ENCODE measurements around the gene DMBX1. TPM values are rescaled to one million over a fixed set of nuclear protein-coding genes. Genes with fewer than 3 reads are reported as not detected.

Gene DMBX1
- total RNA-seq, 2 donors from 2014 or later = 0.43 to 0.58 TPM

DNA sequence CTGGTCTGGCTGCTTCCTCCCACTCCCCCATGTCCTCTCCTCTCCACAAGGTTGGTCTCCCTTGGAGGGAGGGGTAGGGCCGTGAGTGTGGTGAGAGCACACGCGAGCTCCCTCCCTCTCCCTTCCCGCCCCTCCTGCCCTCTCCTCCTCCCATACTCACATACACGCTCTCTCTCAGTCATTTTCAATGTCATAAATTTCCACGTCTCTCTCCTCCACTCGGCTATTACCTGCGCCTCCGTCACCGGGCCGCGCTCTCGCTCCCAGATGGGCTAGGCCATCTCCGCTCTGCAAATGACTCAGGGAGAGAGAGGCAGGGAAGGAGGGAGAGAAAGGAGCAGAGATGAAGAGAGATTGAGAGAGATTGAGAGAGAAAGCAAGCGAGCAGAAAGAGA, 36.7 kb upstream of the DMBX1 start:
- Mint-ChIP-seq H3K27me3 (peaks cover 43% of the 10 kb centered on the region), H3K9me3 (no peaks in the 10 kb centered on the region), H3K36me3 (ENCODE audit: low read depth) (no peaks in the 10 kb centered on the region), H3K4me3 (no peak overlapping the region), H3K4me1 (peaks cover 4% of the 10 kb centered on the region), H3K27ac (no peak overlapping the region)
- ATAC-seq (replicated peaks) = no peak

GRCh38 chr1:46453449-46453848, 36.2 kb upstream of the DMBX1 start:
- ATAC-seq (replicated peaks) = no peak
- Mint-ChIP-seq H3K27ac (no peak overlapping the region), H3K27me3 (peaks cover 41% of the 10 kb centered on the region), H3K4me1 (peaks cover 3% of the 10 kb centered on the region), H3K36me3 (ENCODE audit: low read depth) (no peaks in the 10 kb centered on the region), H3K4me3 (no peak overlapping the region), H3K9me3 (no peaks in the 10 kb centered on the region)

DNA sequence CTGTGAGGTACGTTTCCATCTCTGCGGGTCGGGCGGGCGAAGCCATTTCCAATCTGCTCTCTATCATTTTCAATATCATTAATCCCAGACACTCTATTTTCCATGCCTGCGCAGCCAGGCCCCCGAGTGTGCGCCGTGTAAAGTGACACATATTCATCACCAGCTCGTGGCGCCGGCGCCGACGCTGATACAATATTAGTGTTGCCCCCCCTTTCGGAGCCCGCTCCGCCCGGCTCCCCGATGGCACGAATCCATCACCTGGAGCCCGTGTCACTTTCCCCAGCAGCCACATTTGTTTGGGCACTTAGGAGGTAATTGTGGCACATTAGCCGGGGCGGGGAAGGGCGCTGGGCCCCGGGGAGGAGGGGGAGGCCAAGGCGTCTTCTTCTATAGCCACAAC, 33.7 kb upstream of the DMBX1 start:
- no peak for ATAC-seq (replicated peaks)
- Mint-ChIP-seq H3K4me1 (no peaks in the 10 kb centered on the region), H3K27me3 (peaks cover 32% of the 10 kb centered on the region), H3K9me3 (no peaks in the 10 kb centered on the region), H3K36me3 (ENCODE audit: low read depth) (no peaks in the 10 kb centered on the region), H3K27ac (no peak overlapping the region), H3K4me3 (no peak overlapping the region)

GRCh38 chr1:46456411-46456963, 33.1 kb upstream of the DMBX1 start:
- Mint-ChIP-seq H3K4me1 (no peaks in the 10 kb centered on the region), H3K27me3 (peaks cover 30% of the 10 kb centered on the region), H3K4me3 (no peak overlapping the region), H3K9me3 (no peaks in the 10 kb centered on the region), H3K27ac (no peak overlapping the region), H3K36me3 (ENCODE audit: low read depth) (no peaks in the 10 kb centered on the region)
- no peak for ATAC-seq (replicated peaks)

DNA sequence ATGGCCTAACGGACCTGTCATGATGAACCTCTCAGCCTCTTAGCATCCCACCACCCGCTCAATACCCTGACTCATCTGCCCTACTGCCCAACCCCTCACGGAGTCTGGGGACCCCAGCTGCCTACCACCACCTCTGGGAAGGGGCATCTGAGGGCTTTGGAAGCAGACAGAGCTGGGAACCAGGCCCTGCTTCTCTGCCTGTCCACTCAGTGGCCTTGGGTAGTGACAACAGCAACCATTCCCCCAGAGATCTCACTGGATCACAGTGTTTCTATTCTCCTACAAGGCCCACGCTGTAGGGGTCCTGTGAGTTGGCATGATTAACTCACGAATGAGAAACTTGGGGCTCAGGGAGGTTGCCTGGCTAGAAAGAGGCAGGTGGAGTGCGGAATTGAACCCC, 32.5 kb upstream of the DMBX1 start:
- Mint-ChIP-seq H3K36me3 (ENCODE audit: low read depth) (no peaks in the 10 kb centered on the region), H3K9me3 (no peaks in the 10 kb centered on the region), H3K4me3 (no peak overlapping the region), H3K27ac (no peak overlapping the region), H3K27me3 (peaks cover 30% of the 10 kb centered on the region), H3K4me1 (no peaks in the 10 kb centered on the region)
- ATAC-seq (replicated peaks) = no peak

- no peak overlapping the region for H3K4me3 Mint-ChIP-seq
- no peaks in the 10 kb centered on the region for H3K4me1 Mint-ChIP-seq
- ATAC-seq (replicated peaks) = no peak
- H3K27me3 Mint-ChIP-seq = peaks cover 33% of the 10 kb centered on the region
- no peaks in the 10 kb centered on the region for H3K9me3 Mint-ChIP-seq
- no peak overlapping the region for H3K27ac Mint-ChIP-seq
- H3K36me3 Mint-ChIP-seq (ENCODE audit: low read depth) = no peaks in the 10 kb centered on the region
Observed at GRCh38 chr1:46458190-46458589, 31.4 kb upstream of the DMBX1 start.

DNA sequence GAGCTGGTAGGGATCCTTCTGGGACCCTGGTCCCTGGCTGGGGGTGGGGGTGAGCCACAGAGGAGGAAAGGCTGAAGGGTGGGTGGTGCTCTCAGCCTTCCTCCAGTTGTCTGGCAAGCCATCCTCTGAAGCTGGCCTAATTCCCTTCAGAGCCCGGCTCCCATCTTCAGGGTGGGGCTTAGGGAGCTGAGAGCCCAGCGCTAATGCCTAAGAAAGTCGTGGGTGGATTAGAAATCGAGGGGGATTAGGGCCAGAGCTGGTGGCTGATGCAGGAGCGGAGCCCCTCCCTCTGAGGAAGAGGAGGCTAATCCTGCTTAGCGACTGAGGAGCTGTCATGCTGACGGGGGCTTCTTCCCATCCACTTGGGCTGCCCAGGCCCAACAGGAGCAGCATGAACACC, 30.8 kb upstream of the DMBX1 start:
- Mint-ChIP-seq H3K4me3 (no peak overlapping the region), H3K9me3 (no peaks in the 10 kb centered on the region), H3K27me3 (peaks cover 35% of the 10 kb centered on the region)

GRCh38 chr1:46459315-46459714, 30.3 kb upstream of the DMBX1 start:
- no peak overlapping the region for H3K4me3 Mint-ChIP-seq
- H3K9me3 Mint-ChIP-seq = no peaks in the 10 kb centered on the region
- peaks cover 36% of the 10 kb centered on the region for H3K27me3 Mint-ChIP-seq
- H3K27ac Mint-ChIP-seq = no peak overlapping the region
- H3K36me3 Mint-ChIP-seq (ENCODE audit: low read depth) = no peaks in the 10 kb centered on the region
- no peak for ATAC-seq (replicated peaks)
- no peaks in the 10 kb centered on the region for H3K4me1 Mint-ChIP-seq

More for the DNA sequence above, 30.8 kb upstream of the DMBX1 start:
- Mint-ChIP-seq H3K36me3 (ENCODE audit: low read depth) (no peaks in the 10 kb centered on the region), H3K4me1 (no peaks in the 10 kb centered on the region), H3K27ac (no peak overlapping the region)
- no peak for ATAC-seq (replicated peaks)

DNA sequence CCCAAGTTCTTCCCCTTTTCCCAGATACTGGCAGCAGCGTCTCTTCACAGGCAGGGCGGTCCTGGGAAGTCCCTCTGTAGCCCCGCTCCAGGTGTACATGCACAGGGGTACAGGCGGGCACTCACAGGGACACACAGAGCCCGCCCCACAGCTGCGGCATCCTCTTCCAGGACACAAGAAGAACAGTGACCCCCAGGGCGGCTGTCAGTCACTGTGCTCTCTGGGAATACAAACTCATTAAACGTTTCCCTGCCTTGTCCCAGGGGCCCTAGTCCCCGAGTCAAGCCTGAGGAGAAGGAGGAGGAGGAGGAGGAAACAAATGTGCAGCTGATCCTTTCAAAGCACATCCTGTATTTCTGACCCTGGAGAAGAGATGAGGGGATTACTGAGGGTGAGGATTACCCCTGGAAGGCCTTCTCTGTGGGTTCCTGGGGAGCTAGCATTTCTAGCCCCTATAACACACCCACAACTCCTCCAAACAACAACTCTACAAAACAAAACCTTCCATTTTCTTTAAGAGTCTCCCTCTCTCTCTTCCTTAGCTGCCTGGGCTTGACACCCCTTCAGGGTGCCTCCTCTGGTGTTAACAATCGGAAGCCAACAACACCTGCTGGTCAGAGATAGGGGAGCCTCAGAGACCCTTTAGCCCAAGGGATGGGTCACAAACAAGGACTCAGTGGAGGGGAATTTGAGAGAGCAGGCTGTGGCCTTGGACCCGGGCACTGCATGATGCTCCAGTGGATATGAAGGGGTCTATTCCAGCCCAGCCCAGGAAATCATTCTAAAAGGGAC, 28.4 kb upstream of the DMBX1 start:
- Mint-ChIP-seq H3K36me3 (ENCODE audit: low read depth) (no peaks in the 10 kb centered on the region), H3K4me3 (no peak overlapping the region), H3K9me3 (no peaks in the 10 kb centered on the region), H3K27me3 (peaks cover 41% of the 10 kb centered on the region), H3K27ac (no peak overlapping the region), H3K4me1 (no peaks in the 10 kb centered on the region)
- no peak for ATAC-seq (replicated peaks)

DNA sequence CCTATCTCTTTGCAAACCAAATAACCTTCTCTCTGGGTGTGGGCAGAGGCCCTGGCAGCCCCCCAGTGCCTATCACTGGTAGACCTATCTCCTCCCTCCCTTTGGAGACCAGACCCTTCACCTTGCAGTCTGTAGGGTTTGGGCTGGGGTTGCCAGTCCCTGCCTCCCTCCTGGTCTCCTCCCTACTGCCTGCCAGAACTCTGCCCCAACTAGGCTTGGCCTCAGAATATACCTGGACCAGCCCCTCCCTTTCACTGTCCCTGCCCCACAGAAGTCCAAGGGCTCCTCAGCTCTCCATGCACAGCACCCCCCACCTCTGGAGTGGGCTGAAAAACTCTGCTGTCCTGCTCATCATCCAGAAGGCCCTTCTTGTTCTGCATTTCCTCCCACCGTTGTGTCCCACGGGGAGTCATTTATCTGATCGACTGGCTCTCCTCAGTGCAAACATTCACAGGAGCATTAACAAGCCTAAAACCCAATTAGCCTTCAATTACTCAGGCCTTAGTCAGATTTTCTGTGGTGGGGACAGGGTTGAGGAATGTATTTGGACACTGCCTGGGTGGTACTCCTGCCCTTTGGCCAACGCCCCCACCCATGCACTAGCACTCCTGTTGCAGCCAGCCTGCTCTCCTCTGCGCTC, 27.7 kb upstream of the DMBX1 start:
- Mint-ChIP-seq H3K36me3 (ENCODE audit: low read depth) (no peaks in the 10 kb centered on the region), H3K4me1 (peaks cover 2% of the 10 kb centered on the region), H3K4me3 (no peak overlapping the region), H3K27ac (no peak overlapping the region), H3K27me3 (peaks cover 42% of the 10 kb centered on the region), H3K9me3 (no peaks in the 10 kb centered on the region)
- ATAC-seq (replicated peaks) = no peak

DNA sequence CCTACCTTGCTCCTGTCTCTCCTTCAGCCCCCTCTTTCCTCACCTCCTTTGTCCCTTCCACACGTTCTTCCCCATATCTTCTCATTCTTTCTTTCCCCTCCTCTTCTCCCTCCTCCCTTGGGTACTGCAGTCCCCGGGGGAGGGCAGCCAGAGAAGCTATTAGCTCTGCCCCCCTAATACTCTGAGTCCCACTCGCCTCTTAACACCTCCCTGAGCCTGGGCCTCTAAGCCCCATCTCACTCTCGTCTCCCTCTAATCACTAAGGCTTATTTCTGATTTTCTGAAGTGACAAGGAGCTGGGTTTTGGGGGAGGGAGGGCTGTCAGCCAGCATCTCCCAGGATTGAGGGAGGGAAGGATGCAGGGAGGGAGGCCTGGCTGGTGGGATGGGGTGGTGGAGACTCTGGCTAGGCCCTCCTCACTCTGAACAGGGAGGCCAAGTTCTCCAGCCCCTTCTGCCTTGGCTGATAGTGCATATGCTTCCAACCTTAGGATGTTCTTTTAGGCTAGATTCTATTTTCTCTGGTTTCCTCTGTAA, 25.6 kb upstream of the DMBX1 start:
- Mint-ChIP-seq H3K9me3 (no peaks in the 10 kb centered on the region), H3K27ac (no peak overlapping the region), H3K4me1 (peaks cover 7% of the 10 kb centered on the region), H3K4me3 (no peak overlapping the region), H3K27me3 (peaks cover 56% of the 10 kb centered on the region), H3K36me3 (ENCODE audit: low read depth) (no peaks in the 10 kb centered on the region)
- no peak for ATAC-seq (replicated peaks)

DNA sequence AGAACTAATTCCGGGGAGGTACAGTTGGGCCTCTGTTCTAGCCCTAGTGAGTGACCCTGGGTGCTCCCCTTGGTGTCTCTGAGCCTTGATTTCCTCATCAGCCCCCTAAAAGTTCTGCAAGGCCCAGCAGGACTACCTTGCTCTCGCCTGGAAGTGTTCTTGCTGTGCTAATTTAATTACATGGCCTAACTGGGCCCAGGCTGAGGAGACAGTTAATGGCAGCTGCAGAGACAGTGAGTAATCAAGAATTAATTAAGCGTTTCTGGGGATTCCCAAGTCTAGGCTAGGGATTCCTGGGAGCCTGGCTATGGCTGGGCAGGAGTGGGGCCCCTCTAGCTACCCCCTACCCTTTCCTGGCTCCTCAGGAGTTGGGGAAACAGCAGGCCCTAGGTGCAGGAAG, 24.7 kb upstream of the DMBX1 start:
- ATAC-seq (replicated peaks) = no peak
- H3K36me3 Mint-ChIP-seq (ENCODE audit: low read depth) = no peaks in the 10 kb centered on the region
- H3K4me1 Mint-ChIP-seq = peaks cover 7% of the 10 kb centered on the region
- H3K4me3 Mint-ChIP-seq = no peak overlapping the region
- H3K27me3 Mint-ChIP-seq = peaks cover 53% of the 10 kb centered on the region
- no peaks in the 10 kb centered on the region for H3K9me3 Mint-ChIP-seq
- no peak overlapping the region for H3K27ac Mint-ChIP-seq

DNA sequence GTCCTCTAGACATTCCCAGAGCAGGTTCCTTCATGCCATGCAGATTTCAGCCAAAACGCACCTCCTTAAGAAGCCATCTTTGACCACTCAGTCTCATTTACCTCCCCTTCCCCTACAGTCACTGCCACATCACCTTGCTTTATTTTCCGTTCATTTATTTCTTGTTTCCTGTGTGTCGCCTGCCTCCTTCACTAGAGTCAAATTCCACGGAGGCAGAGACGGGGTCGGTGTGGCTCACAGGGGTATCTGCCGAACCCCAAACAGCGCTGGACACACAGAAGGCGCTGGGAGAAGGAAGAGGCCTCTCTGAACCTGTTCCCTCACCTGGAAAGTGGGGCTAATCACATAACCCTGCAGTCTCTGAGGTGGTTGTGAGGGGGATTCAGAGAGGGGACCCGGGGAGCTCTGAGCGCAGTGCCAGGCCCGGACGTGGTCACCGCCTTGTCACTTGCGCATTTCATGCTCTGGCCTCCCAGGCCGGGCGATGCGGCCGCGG, 23.6 kb upstream of the DMBX1 start:
- no peaks in the 10 kb centered on the region for H3K9me3 Mint-ChIP-seq
- peaks cover 50% of the 10 kb centered on the region for H3K27me3 Mint-ChIP-seq
- H3K27ac Mint-ChIP-seq = no peak overlapping the region
- H3K4me1 Mint-ChIP-seq = peaks cover 7% of the 10 kb centered on the region
- no peaks in the 10 kb centered on the region for H3K36me3 Mint-ChIP-seq (ENCODE audit: low read depth)
- ATAC-seq (replicated peaks) = peak; percentile 4
- peak overlapping the region; percentile 70 for H3K4me3 Mint-ChIP-seq

DNA sequence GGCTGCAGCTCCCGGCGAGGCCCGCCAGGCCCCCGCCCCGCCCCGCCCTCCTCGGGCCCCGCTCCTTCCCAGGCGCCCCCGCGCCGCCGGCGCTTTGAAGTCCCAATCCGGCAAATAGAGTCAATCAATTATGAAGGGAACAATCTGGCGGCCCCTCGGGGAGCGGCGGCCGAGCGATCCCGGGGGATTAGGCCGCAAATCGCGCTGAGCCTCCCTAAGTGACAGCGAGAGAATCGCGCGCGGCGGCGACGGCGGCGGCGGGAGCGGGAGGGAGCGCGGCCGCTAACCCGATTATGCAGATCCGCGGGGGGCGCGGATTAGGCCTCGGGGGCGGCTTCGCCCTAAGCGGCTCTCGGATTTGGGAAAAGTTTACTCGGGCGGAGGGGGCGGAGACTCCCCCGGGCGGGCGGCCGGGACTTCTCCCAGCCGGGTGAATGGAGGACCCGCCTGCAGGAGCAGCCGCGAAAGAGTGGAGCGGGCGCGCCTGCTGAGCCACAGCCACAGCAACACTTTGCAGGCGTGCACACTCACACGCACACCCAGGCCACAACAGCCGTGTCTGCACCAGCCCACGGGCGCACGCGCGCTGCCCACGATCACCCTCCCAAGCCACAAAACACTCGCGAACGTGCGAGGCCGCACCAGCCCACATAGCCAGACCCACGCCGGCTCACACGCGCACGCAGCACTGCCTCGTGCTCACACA, 23.0 kb upstream of the DMBX1 start:
- Mint-ChIP-seq H3K4me3 (peak overlapping the region; percentile 70), H3K36me3 (ENCODE audit: low read depth) (no peaks in the 10 kb centered on the region), H3K4me1 (peaks cover 7% of the 10 kb centered on the region), H3K27me3 (peaks cover 48% of the 10 kb centered on the region), H3K9me3 (no peaks in the 10 kb centered on the region), H3K27ac (peak overlapping the region; percentile 33)
- peak; percentile 67 for ATAC-seq (replicated peaks)
